ENCODE measurements around the gene GLYR1. TPM values are rescaled to one million over a fixed set of nuclear protein-coding genes. Genes with fewer than 3 reads are reported as not detected.
A peak's percentile ranks its signal among the peaks of the same experiment; 100 is the strongest.

GLYR1 gene
- total and polyA plus RNA-seq, 9 of the 15 experiments (the other 6 are each of a cell fraction or from before 2014, with no cell fraction given), result 6.7 to 99.2 (median 60.2) TPM

DNA sequence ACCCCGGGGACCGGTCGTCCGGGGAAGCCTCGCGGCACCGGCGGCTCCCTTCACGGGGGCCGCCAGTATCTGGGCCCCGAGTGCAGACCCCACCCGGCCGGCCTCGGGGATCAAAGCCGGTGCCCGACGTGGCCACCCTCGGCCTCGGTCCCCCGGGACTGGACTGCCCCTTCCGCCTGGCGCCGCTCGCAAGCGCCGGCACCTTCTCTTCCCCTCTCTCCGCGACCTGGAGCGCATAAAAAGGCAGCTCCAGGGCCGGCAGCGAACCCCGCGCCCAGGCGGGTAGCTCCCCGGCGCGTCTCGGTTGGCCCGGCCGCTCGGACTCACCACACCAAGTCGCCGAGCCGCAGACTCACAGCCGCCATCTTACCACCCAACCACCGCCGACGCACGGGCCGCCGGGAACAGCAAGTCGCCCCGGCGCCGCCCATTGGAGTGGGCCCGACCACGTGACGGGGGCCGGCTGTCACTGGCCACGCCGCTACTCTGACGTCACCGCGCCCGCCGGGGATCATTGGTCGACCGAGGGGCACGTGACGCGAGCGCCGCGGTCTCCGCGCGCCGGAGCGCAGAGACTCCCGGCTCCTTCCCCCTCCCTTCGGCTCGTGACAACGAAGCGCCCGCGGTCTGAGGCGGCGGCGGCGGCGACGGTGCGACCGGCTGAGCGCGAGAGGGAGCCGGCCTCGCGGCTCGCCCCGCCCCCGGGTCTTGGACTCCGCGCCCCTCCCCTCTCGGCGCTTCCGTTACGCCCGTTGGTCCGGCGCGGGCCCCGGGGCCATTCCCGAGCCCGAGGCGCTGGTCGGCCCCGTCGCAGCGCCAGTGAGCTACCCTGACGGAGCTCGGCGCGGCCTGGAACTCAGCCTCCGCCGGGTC, at the start of gene GLYR1, which contains the start of gene UBN1 (continued):
- TF ChIP-seq, protein P1, sequence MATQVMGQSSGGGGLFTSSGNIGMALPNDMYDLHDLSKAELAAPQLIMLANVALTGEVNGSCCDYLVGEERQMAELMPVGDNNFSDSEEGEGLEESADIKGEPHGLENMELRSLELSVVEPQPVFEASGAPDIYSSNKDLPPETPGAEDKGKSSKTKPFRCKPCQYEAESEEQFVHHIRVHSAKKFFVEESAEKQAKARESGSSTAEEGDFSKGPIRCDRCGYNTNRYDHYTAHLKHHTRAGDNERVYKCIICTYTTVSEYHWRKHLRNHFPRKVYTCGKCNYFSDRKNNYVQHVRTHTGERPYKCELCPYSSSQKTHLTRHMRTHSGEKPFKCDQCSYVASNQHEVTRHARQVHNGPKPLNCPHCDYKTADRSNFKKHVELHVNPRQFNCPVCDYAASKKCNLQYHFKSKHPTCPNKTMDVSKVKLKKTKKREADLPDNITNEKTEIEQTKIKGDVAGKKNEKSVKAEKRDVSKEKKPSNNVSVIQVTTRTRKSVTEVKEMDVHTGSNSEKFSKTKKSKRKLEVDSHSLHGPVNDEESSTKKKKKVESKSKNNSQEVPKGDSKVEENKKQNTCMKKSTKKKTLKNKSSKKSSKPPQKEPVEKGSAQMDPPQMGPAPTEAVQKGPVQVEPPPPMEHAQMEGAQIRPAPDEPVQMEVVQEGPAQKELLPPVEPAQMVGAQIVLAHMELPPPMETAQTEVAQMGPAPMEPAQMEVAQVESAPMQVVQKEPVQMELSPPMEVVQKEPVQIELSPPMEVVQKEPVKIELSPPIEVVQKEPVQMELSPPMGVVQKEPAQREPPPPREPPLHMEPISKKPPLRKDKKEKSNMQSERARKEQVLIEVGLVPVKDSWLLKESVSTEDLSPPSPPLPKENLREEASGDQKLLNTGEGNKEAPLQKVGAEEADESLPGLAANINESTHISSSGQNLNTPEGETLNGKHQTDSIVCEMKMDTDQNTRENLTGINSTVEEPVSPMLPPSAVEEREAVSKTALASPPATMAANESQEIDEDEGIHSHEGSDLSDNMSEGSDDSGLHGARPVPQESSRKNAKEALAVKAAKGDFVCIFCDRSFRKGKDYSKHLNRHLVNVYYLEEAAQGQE (IDR thresholded peaks at IDR 0.05; ENCODE audit: borderline replicate concordance), result peak; percentile 98
- TF ChIP-seq, protein P1 (CRISPR knock-in tag; IDR thresholded peaks at IDR 0.05; ENCODE audit: low read depth), result no peak
- TF ChIP-seq ZNF507 (tag; conservative IDR thresholded peaks at IDR 0.05) (no peak), SREBF2 (CRISPR knock-in tag; IDR thresholded peaks at IDR 0.05) (no peak), ZNF584 (CRISPR knock-in tag; IDR thresholded peaks at IDR 0.05; ENCODE audit: low read depth) (no peak), KLF1 (tag; IDR thresholded peaks at IDR 0.05) (no peak), ZNF316 (IDR thresholded peaks at IDR 0.05) (no peak), NCOA2 (IDR thresholded peaks at IDR 0.05; ENCODE audit: partially characterized antibody in 2 of 2) (no peak), SRSF9 (IDR thresholded peaks at IDR 0.05; ENCODE audit: borderline replicate concordance, low read depth, low read length) (no peak), SNIP1 (IDR thresholded peaks at IDR 0.05; ENCODE audit: low read depth) (no peak), TAF9B (IDR thresholded peaks at IDR 0.05; ENCODE audit: partially characterized antibody) (peak; percentile 85)
- TF ChIP-seq, protein P2, sequence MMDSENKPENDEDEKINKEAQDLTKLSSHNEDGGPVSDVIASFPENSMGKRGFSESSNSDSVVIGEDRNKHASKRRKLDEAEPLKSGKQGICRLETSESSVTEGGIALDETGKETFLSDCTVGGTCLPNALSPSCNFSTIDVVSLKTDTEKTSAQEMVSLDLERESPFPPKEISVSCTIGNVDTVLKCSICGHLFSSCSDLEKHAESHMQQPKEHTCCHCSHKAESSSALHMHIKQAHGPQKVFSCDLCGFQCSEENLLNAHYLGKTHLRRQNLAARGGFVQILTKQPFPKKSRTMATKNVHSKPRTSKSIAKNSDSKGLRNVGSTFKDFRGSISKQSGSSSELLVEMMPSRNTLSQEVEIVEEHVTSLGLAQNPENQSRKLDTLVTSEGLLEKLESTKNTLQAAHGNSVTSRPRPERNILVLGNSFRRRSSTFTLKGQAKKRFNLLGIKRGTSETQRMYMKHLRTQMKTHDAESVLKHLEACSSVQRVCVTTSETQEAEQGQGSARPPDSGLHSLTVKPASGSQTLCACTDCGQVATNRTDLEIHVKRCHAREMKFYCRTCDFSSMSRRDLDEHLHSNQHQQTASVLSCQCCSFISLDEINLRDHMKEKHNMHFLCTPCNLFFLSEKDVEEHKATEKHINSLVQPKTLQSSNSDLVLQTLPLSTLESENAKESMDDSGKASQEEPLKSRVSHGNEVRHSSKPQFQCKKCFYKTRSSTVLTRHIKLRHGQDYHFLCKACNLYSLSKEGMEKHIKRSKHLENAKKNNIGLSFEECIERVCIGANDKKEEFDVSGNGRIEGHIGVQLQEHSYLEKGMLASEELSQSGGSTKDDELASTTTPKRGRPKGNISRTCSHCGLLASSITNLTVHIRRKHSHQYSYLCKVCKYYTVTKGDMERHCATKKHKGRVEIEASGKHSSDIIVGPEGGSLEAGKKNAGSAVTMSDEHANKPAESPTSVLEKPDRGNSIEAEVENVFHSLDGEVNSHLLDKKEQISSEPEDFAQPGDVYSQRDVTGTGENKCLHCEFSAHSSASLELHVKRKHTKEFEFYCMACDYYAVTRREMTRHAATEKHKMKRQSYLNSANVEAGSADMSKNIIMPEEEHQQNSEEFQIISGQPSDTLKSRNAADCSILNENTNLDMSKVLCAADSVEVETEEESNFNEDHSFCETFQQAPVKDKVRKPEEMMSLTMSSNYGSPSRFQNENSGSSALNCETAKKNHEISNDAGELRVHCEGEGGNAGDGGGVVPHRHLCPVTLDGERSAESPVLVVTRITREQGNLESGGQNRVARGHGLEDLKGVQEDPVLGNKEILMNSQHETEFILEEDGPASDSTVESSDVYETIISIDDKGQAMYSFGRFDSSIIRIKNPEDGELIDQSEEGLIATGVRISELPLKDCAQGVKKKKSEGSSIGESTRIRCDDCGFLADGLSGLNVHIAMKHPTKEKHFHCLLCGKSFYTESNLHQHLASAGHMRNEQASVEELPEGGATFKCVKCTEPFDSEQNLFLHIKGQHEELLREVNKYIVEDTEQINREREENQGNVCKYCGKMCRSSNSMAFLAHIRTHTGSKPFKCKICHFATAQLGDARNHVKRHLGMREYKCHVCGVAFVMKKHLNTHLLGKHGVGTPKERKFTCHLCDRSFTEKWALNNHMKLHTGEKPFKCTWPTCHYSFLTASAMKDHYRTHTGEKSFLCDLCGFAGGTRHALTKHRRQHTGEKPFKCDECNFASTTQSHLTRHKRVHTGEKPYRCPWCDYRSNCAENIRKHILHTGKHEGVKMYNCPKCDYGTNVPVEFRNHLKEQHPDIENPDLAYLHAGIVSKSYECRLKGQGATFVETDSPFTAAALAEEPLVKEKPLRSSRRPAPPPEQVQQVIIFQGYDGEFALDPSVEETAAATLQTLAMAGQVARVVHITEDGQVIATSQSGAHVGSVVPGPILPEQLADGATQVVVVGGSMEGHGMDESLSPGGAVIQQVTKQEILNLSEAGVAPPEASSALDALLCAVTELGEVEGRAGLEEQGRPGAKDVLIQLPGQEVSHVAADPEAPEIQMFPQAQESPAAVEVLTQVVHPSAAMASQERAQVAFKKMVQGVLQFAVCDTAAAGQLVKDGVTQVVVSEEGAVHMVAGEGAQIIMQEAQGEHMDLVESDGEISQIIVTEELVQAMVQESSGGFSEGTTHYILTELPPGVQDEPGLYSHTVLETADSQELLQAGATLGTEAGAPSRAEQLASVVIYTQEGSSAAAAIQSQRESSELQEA (IDR thresholded peaks at IDR 0.05; ENCODE audit: low read depth), result no peak; the same call in 1 of the 2 replicates

Measured in K562 (cell line).